Measurements from ENCODE around the gene ZNF695. TPM values are rescaled to one million over a fixed set of nuclear protein-coding genes. Genes with fewer than 3 reads are reported as not detected.

Gene ZNF695
- total and polyA plus RNA-seq, 9 of the 15 experiments (the other 6 are each of a cell fraction or from before 2014, with no cell fraction given) = 8.7 to 15.2 (median 10.9) TPM

DNA sequence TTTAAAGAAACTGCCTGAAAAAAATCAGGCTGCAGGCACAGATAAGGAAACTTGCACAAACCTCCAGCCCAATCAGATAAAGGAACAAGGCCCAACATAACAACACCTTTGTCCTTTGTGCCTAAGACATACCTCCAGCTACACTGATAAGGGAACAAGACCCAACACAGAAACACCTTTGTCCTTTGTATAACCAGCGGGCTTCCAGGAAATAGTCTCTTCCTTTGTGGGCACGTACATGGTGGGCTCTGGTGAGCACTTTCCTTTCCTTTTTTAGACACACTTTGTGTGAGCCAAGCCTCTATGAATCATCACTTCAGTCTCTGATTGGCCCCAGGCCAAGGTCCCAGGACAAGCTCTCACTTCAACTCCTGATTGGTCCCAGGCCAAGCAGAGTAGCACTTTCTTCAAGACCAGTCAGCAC, 47.1 kb upstream of the ZNF695 start (continued):
- TF ChIP-seq CXXC5 (CRISPR knock-in tag; IDR thresholded peaks at IDR 0.05) = 0 out of 2 replicates have a peak, but pooled peaks have one; percentile 13
- TF ChIP-seq, protein P1, sequence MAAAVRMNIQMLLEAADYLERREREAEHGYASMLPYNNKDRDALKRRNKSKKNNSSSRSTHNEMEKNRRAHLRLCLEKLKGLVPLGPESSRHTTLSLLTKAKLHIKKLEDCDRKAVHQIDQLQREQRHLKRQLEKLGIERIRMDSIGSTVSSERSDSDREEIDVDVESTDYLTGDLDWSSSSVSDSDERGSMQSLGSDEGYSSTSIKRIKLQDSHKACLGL (CRISPR knock-in tag; IDR thresholded peaks at IDR 0.05; ENCODE audit: borderline replicate concordance, poor library complexity, severe bottlenecking) = no peak
- no peak for TF ChIP-seq HNRNPLL (IDR thresholded peaks at IDR 0.05; ENCODE audit: low read depth, low read length, poor library complexity, severe bottlenecking)
- TF ChIP-seq NCOA1 (IDR thresholded peaks at IDR 0.05; ENCODE audit: low read depth) = no peak
- TF ChIP-seq JUND (IDR thresholded peaks at IDR 0.05; ENCODE audit: borderline replicate concordance, low read depth, low read length) = no peak; the same call in 1 of the 2 replicates
- TF ChIP-seq JUND (tag; IDR thresholded peaks at IDR 0.05; ENCODE audit: borderline replicate concordance, low read depth, low read length) = peak; percentile 36; the same call in 1 of the 3 replicates
- TF ChIP-seq, protein P2, sequence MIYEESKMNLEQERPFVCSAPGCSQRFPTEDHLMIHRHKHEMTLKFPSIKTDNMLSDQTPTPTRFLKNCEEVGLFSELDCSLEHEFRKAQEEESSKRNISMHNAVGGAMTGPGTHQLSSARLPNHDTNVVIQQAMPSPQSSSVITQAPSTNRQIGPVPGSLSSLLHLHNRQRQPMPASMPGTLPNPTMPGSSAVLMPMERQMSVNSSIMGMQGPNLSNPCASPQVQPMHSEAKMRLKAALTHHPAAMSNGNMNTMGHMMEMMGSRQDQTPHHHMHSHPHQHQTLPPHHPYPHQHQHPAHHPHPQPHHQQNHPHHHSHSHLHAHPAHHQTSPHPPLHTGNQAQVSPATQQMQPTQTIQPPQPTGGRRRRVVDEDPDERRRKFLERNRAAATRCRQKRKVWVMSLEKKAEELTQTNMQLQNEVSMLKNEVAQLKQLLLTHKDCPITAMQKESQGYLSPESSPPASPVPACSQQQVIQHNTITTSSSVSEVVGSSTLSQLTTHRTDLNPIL (CRISPR knock-in tag; IDR thresholded peaks at IDR 0.05) = no peak
- TF ChIP-seq NFIC (IDR thresholded peaks at IDR 0.05) = peak; percentile 94
- TF ChIP-seq ZNF507 (tag; conservative IDR thresholded peaks at IDR 0.05) = no peak
- no peak for TF ChIP-seq PML (IDR thresholded peaks at IDR 0.05; ENCODE audit: low read length)
- no peak for TF ChIP-seq PURB (CRISPR knock-in tag; IDR thresholded peaks at IDR 0.05; ENCODE audit: low read depth)
- peak; percentile 45; the same call in 1 of the 2 replicates for TF ChIP-seq CBFA2T2 (conservative IDR thresholded peaks at IDR 0.05)
- peak; percentile 75 for TF ChIP-seq ARID1B (IDR thresholded peaks at IDR 0.05)
- no peak for TF ChIP-seq E2F8 (IDR thresholded peaks at IDR 0.05; ENCODE audit: low read depth, partially characterized antibody)
- TF ChIP-seq ZNF282 (CRISPR knock-in tag; IDR thresholded peaks at IDR 0.05) = no peak
- TF ChIP-seq GTF2E2 (tag; IDR thresholded peaks at IDR 0.05) = no peak
- TF ChIP-seq ZEB2 (IDR thresholded peaks at IDR 0.05) = peak; percentile 55; the same call in 1 of the 2 replicates
- no peak for TF ChIP-seq PHF21A (IDR thresholded peaks at IDR 0.05; ENCODE audit: borderline replicate concordance, low read depth)
- TF ChIP-seq ZNF274 (IDR thresholded peaks at IDR 0.05; ENCODE audit: borderline replicate concordance, low read depth, low read length) = no peak
- TF ChIP-seq E2F3 (CRISPR knock-in tag; IDR thresholded peaks at IDR 0.05) = no peak
- TF ChIP-seq SMARCB1 (IDR thresholded peaks at IDR 0.05; ENCODE audit: insufficient read length, low read depth) = no peak
- peak; percentile 38; the same call in 1 of the 2 replicates for TF ChIP-seq ZNF384 (IDR thresholded peaks at IDR 0.05; ENCODE audit: low read depth, low read length)
- TF ChIP-seq STAT5A (IDR thresholded peaks at IDR 0.05; ENCODE audit: borderline replicate concordance, low read length) = peak; percentile 27; the same call in 1 of the 2 replicates
- TF ChIP-seq, protein P3, sequence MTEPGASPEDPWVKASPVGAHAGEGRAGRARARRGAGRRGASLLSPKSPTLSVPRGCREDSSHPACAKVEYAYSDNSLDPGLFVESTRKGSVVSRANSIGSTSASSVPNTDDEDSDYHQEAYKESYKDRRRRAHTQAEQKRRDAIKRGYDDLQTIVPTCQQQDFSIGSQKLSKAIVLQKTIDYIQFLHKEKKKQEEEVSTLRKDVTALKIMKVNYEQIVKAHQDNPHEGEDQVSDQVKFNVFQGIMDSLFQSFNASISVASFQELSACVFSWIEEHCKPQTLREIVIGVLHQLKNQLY (CRISPR knock-in tag; conservative IDR thresholded peaks at IDR 0.05) = no peak
- TF ChIP-seq DPF2 (IDR thresholded peaks at IDR 0.05) = peak; percentile 64; the same call in 1 of the 2 replicates
- peak; percentile 12 for TF ChIP-seq MEIS2 (IDR thresholded peaks at IDR 0.05; ENCODE audit: partially characterized antibody)
- no peak for TF ChIP-seq SRSF7 (optimal IDR thresholded peaks at IDR 0.05; ENCODE audit: low read depth, low read length)

Measured in K562 (cell line).